AG08395 (cell line): ENCODE results near the gene CFP.
A peak's percentile ranks its signal among the peaks of the same experiment; 100 is the strongest.

ENCODE experiments used
- DNase-seq: peaks from one replicate; pipeline ENCODE4 v3.0.0; 2012; ENCODE audit warnings: mixed read lengths, low spot score

Gene CFP

DNA sequence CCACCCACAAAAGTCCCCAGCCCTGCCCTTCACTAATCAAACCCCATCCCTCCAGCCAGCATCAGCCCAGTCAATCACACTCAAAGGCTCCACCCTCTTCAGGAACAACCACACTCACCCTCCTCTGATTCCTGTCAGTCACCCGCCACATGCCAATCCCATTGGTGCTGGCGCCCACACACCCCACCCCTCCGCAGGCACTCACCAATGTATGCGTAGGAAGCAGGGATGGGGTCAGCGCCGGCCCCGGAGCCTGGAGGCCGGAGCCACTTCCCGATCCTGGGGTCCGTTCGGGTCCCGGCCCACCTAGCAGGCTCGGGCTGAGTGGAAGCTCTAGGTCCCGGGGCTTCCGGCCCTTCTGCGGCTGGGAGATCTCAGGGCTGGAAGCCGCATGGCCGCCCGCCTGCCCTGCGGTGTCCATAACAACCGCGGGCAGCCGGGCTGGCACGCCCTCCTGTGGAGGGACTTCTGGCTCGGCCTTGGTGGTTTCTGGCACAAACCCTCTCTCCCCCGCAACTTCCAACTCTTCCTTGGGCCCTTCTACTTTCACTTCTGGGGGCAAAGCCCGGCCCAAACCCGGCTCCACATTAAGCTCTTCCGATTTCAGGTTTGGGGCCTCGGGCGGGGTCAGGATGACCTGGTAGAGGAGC, 7.9 kb upstream of the CFP start:
- no peak for DNase-seq

GRCh38 chrX:47634871-47635575, 5.3 kb upstream of the CFP start:
- no peak for DNase-seq

GRCh38 chrX:47633689-47634590, 4.2 kb upstream of the CFP start:
- no peak for DNase-seq

- no peak for DNase-seq
Measured at GRCh38 chrX:47632666-47633065, 2.9 kb upstream of the CFP start.

DNA sequence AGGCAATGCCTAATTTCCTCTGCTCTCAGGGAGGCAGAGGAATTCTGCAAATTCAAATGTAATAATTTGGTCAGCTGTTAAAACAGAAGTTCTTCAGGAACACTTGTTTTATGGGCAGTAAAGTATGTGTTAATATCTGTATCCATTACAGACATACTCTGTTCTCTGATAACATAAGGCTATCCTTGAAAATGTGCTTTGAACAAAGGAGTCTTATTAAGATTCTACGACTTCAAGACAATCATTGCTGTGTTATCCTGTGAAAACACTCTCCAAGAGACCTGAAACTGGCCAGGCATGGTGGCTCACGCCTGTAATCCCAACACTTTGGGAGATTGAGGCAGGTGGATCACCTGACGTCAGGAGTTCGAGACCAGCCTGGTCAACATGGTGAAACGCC, 1.9 kb upstream of the CFP start:
- no peak for DNase-seq

- no peak for DNase-seq
Measured at GRCh38 chrX:47628982-47629381, 748 bp downstream of the CFP start.

GRCh38 chrX:47625365-47625764, 4.4 kb downstream of the CFP start:
- no peak for DNase-seq

GRCh38 chrX:47623540-47624027, 6.1 kb downstream of the CFP start:
- DNase-seq = peak; percentile 85

DNA sequence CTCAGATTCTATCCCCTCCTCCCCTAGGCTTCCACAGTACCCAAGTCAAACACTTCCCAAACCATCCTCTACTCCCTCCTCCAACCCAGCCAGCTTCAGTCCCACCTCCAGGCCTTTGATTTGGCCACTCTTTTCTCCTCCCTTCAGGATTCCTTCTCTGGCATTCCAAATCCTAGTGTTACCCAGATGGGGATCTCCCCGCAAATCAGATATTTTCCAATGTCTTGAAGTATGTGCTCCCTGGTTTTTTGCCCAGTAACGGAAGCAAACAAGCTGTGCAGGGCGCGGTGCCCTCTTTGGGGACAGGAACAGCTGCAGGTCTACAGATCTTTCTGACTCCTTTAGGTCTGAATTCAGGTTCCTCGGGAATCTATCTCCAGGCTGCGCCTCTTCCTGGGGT, 7.9 kb downstream of the CFP start:
- no peak for DNase-seq

DNA sequence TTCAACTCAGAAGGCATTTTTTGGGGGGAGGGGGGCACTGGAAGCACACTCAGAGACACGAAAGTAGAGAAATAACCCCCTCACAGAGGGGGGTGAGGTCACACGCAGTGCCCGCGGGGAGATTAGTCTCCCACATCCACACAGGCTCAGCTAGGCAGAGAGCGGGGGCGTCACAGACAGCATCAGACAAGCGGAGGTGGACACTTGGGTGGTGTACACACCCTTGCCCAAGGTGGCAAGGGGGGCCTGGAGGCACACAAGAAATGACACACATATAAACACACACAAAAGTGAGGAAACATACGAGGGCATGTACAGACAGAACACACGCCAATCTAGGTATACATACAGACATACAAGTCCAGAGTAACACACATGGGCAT, 9.4 kb downstream of the CFP start:
- no peak for DNase-seq

DNA sequence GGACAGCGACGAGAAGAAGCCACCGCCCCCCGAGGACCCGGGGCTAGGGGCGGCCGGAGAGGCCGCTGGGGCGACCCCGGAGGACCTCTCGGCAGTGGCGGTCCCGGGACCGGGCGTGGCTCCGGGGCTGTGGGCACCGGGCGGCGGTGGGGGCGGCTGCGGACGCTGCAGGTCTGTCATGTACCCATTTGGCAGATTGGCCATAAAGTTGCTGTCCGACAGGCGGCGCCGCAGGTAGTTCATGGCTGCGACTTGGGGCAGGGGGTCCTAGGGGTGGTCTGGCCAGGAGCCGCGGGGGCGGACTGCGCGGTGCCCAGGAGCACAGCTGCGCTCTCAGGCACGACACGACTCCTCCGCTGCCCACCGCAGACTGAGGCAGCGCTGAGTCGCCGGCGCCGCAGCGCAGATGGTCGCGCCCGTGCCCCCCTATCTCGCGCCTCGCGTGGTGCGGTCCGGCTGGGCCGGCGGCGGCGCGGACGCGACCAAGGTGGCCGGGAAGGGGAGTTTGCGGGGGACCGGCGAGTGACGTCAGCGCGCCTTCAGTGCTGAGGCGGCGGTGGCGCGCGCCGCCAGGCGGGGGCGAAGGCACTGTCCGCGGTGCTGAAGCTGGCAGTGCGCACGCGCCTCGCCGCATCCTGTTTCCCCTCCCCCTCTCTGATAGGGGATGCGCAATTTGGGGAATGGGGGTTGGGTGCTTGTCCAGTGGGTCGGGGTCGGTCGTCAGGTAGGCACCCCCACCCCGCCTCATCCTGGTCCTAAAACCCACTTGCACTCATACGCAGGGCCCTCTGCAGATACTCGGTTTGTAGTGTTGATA, 10.0 kb downstream of the CFP start, which contains the start of gene SYN1:
SYN1 (minus strand) TSS at position 372 of the 817 bp plus-strand sequence; CDS start at position 243, 129 bp downstream.
- DNase-seq = peak; percentile 88

GRCh38 chrX:47618923-47619485, 10.7 kb downstream of the CFP start:
- DNase-seq = no peak

- DNase-seq = no peak
Measured at GRCh38 chrX:47614618-47615017, 15.1 kb downstream of the CFP start.

GRCh38 chrX:47613082-47613481, 16.6 kb downstream of the CFP start:
- no peak for DNase-seq

DNA sequence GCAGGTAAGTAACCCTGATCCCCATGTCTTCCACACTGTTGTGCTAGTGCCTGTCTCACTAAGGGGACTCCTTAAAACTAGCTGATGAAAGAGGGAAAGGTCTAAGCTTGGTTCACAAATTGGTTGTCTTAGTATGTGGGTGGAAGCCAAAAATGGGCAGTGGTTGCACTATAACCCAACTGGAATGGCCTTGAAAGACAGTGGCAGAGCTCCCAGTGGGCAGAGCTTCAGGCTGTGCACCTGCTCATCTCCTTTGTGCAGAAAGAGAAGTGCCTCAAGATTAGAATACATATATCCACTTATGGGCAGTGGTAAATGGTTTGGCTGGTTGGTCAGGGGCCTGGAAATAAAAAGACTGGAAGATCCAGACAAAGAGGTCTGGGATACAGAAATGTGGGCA, 17.3 kb downstream of the CFP start:
- DNase-seq = no peak

DNA sequence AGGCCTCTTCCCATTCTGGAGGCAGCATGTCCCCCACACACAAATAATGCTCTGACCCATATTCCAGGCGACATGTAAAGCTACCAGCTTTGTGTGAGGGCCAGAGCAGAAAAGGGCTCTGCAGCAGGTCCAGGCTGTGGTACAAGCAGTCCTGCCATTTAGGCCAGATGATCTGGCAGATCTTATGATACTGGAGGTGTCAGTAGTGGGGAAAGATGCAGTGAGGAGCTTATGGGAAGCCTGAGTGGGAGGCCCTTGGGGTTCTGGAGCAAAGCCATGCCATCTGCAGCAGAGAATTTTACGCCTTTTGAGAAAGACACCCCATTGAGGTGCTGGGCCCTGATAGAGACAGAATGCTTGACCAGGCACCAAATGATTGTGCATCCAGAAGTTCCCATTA, 17.8 kb downstream of the CFP start:
- no peak for DNase-seq

DNA sequence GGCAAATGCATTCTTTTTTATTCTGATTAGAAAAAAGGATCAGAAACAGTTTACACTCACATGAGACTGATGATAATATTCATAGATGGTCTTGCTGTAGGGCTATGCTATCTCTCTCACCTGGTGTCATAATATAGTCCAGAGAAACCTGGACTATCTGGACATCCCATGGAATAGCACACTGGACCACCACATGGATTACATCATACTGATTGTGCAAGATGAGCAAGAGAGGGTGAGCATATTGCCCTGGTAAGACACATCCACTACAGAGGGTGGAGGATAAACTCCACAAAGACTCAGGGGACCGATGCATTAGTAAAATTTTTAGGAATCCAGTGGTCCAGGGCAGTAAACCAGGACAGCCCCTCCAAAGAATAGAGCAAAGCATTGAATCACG, 18.2 kb downstream of the CFP start:
- no peak for DNase-seq

- DNase-seq = no peak
Measured at GRCh38 chrX:47610511-47610910, 19.2 kb downstream of the CFP start.

DNA sequence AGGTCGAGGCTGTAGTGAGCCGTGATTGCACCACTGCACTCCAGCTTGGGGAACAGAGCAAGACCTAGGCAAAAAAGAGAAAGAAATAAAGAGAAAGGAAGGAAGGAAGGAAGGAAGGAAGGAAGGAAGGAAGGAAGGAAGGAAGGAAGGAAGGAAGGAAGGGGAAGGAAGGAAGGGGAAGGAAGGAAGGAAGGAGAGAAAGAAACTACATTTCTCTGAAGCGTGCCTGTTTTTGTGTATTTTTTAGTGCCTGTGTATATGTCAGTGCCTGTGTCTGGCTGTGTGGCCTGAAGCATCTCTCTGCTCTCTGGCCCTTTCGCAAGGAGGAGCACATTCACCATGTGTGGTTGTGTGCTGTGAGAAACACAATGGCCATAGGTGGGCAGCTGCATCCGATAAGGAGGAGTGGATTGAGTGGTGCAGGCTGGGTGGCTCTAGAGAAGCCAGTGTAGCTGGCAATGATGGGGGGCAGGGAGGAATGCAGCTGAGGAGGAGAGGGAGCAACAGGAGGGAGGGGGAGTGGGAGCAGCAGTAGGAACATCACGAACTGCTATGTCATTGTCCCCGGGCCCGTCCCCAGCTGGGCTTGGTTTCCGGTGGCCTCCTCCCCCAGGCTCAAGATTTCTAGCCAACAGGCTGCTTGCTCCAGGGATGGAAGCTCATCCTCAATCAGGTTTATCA, 21.5 kb downstream of the CFP start:
- no peak for DNase-seq

DNA sequence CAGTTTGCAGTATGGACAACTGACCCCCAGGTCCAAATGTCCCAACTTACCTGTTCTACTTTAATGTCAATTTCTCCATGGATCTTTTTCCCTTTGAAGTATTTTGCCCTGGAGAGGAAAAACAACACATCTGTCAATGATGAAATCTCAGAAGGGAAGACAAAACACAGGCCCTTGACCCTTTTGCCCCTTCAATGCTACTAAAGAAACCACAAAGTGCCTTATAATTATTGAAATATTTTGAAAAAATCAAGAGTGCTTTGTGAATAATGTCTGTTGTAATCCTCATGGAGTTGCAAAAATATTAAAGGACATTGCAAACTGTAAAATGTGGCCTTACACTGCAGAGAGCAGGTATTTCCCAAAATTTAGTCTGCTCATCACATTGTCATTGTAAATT, 22.6 kb downstream of the CFP start:
- no peak for DNase-seq

- no peak for DNase-seq
Measured at GRCh38 chrX:47605024-47605423, 24.7 kb downstream of the CFP start.
